HG02798 (cell line): Measurements from ENCODE around the gene HLA-DRB5.
"Not testable (repeated sequence)": the region's sequence is repeated elsewhere in the genome, so short reads cannot be mapped to it uniquely, and the experiment has no call there.

Experiments
- ATAC-seq: cut with Tn5 transposase; IDR thresholded peaks from one replicate; pipeline ENCODE4 v1.9.1; 2021; ENCODE audit warnings: mild to moderate bottlenecking; ENCODE audit not compliant: unreplicated experiment, poor library complexity

The HLA-DRB5 gene

GRCh38 chr6:32517654-32518445 lies 12.2 kb downstream of the HLA-DRB5 start:
- no peak for ATAC-seq

- ATAC-seq: no peak
These were observed 29.1 kb downstream of the HLA-DRB5 start for GRCh38 chr6:32501016-32501415.

- no peak for ATAC-seq
These were observed 37.7 kb downstream of the HLA-DRB5 start for GRCh38 chr6:32492351-32492750.

GRCh38 chr6:32491700-32492099 lies 38.4 kb downstream of the HLA-DRB5 start:
- no peak for ATAC-seq

GRCh38 chr6:32488083-32488482 lies 42.0 kb downstream of the HLA-DRB5 start:
- ATAC-seq: no peak

- no peak for ATAC-seq
These were observed 45.5 kb downstream of the HLA-DRB5 start for GRCh38 chr6:32484614-32484998.

- ATAC-seq: no peak
These were observed 46.0 kb downstream of the HLA-DRB5 start for GRCh38 chr6:32483968-32484613.

GRCh38 chr6:32475392-32476206 lies 54.5 kb downstream of the HLA-DRB5 start:
- ATAC-seq: no peak

GRCh38 chr6:32473376-32474348 lies 56.4 kb downstream of the HLA-DRB5 start:
- peak; percentile 93 for ATAC-seq

GRCh38 chr6:32472781-32473375 lies 57.2 kb downstream of the HLA-DRB5 start:
- no peak for ATAC-seq

GRCh38 chr6:32467743-32468503 lies 62.2 kb downstream of the HLA-DRB5 start:
- ATAC-seq: not testable (repeated sequence)
